HL-60/S4 treated with phorbol 12-myristate 13-acetate at 8.2 ng/mL for 4 days and 3 days (cell line): Measurements from ENCODE around the gene CGA.

Source experiments
- in situ Hi-C: fragments of 300-500 bp; cut with MboI; formaldehyde crosslinking; loops from 2 replicates; pipeline ENCODE4 v1.15.0; 2022; ENCODE audit warnings: low sequenced_read_pairs

Gene CGA

DNA sequence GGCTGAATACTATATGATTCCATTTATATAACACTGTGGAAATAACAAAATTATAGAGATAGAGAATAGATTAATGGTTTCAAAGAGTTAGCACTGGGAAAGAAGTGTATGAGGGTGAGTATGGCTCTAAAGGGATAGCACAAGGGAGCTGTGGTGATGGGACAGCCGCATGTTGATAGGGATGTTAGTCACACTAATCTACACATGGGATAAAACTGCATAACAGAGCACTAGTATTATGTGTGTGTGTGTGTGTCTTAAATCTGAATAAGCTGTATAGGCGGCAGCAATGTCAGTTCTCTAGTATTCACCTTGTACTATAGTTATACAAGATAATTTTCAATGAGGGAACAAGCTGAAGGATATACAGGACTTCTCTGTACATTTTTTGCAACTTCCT, 5.8 kb downstream of the CGA start:
- in situ Hi-C loops = no loop called here

DNA sequence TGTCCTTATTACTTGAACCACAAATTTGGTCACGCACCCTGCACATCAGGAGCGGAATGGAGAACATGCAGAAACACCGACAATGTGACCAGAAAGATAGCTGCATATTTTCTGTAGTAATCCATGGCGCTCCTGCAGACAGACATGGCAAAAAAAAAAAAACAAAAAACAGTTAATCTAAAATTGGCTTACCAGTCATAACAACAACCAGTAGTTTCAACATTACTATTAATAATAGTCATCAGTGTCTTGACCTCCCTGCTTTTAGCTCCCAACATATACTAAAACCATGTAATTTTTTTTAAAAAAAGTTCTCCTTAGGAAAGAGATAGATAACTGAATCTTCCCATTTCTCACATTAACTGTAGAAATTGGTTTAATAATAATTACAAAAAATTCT, 6.8 kb downstream of the CGA start:
- in situ Hi-C loops = no loop called here

DNA sequence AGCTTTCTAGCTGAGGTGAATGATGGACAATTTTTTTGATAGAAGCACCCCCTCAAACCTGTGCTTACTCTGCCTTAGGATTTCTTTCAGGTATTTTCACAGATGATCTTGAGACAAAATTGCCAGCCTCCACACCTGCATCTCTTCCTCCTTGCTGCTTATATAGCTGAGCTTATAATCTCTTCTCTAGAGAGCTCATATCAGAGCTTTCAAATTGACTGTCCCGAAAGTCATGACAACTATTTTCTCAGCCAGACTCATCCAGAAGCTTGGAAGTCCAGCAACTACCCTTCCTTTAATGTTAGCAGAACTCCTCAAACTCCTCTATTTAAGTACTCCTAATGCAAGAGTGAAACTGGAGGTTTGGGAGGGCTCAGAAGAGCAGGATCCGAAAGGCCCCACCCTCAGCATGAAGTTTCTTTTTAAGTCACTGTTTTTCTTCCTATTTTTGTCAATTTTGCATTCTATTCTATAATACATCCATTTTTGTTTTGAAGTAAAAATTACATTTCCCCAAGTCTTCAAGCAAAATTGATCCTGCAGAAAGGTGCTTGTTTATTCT, 12.7 kb downstream of the CGA start:
- in situ Hi-C loops = no loop called here

DNA sequence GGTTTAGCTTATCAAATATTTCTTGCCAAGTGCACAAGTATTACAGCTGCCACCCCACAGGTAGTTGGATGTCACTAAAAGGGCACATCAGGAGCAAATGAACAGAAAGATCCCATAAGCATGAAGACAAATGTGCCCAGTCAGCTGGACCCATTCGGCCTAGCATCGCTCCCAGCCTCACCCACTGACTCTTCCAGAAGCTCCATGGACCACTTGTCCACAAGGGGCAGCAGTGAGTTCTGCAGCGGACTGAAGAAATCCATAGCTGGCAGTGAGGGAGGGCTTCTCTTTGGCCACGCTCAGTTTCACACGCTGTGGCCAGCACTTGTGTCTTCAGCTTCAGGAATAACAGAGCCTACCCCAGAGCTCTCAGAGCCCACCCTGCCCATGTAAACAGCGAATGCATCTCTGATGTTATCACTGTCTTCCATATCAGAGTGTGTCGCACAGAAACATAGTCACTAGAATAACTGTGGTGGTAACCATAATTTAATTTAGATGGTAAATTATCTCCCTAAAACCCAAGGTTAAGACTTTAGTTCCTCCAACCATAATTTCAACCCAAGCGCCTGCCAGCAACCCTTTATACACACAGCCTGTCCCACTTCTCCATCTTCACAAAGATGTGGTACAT, 15.8 kb downstream of the CGA start:
- in situ Hi-C loops = no loop called here

DNA sequence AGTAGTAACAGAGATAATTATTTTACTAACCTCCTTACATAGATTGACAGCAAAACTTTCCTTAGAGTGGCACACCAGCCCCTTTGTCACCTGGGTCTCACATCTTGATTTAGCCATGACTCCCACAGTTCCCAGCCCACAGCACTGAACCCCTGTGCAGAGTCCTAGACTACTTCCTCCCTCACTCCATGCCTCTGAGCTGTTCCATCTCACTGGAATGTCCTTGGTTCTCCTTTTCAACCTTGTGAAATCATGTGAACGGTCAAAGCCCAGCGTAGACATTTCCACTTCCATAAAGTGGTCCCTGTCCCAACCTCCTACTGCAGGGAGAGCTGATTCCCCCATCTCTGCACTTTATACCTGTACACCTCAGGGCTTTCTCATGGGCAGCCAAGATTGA, 19.7 kb downstream of the CGA start:
- in situ Hi-C loops = no loop called here

DNA sequence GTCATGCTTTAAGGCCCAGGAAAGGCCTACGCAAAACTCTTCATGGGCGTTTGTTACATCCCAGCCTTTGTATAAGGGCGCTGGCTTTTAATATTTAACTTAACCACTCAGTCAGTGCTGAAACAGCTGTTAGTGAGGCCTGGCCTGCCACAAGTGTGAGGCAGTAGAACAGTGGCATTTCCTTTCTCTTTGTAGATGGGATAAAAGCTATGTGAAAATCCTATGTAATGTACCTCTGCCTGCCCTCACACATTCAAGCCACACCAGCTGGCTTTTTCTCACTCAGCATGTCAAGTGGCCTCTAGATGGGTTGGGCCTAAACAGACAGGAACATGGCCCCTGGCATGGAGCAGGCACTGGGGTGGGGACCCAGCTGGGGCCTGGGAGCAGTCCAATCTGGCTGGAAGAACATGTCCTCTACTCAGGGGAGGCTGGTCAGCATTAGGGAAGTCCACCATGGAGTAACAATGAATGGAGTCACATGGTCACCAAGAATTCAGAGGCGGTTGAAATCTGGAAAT, 20.7 kb downstream of the CGA start:
- in situ Hi-C loops = no loop called here

DNA sequence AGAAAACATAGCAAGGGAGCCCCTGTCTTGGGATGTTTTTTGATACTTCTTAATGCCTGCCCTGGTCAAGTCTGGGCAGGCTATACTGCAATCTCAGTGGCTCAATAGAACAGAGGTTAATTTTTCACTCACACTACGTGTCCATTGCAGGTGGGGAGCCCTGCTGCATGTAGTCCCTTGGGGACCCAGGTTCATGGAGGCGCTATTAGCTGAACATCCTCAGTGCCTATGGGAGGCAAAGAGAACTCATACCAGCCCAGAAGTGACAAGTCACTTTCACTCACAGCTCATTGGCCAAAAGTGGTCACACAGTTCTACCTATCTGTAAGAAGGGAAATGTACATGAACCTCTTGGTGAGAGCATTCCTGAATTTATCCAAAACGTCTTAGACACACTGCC, 23.2 kb downstream of the CGA start:
- in situ Hi-C loops = no loop called here

DNA sequence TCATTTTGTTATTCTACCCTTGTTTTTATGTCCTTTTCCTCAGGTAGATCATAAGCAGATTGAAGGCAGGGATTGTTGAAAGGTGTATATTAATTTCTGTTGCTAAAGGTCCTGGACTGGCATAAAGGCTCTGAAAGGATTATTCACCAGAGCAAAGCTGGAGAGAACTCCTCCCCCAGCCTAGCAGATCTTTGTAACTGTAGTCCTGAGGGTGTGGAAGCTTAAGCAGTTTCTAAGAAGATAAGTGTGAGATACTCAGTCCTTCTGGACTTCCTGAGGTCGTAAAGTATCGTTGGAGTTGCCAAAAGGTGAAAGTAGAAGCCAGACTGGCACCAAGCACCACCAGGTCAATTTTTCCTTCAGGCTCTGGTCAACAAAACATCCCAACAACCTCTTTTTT, 24.2 kb downstream of the CGA start:
- in situ Hi-C loops = no loop called here

DNA sequence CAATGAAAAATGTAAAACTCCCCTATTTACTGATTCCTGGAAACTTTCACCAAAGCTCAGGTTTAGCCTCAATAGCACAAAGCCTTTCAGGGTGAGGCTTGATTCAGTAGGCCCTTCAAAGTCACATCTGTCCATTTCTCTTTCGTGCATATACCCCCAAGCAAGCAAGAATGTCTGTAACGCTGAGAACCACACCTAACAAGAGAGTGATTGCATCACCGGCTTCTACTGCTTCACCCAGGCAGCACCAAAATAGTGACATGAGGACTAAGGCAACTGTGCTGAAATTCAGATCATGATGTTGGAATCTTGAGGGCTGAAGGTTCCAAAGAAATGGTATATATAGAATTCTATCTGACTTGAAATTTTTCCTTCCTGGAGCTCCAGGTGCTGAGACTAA, 26.1 kb downstream of the CGA start:
- in situ Hi-C loops = no loop called here

DNA sequence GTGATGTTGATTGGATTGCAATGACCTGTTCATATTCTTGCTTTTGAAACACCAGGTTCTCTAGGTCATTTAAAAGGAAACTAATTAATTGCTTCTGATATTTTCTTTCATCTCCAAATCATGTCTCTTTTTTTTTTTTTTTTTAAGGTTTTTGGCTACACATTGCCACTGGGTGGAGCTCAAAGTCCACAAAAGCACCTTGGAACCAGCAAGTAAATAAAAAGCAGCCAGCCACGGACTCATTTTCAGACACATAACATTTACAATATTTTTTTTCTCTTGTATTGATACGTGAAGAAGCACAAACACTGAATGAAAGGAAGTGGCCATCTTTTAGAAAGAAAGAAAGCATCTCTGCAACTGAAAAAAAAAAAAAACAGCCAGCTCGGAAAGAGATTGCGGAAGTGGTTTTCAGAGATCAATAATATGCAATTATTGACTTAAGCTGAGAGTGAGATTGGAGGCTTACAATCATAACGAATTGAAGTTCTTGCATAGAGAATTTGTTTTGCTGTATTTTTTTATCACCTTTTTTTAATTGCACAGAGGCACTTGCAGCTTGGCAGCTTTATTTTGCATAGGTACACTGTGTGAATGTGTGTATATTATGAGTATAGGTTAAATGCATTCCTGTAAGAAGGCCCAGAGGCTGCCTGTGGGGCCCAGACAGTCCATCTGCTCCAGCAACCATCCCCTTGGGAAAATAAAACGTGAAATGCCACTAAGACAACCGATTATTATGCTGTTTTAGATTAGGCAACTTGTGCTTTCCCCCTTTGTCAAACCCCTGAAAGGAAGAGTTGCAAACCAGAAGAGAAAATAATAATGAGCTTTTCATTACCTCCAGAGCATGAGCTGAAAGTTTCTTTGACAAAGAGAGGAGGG, 28.2 kb downstream of the CGA start:
- in situ Hi-C loops = no loop called here

DNA sequence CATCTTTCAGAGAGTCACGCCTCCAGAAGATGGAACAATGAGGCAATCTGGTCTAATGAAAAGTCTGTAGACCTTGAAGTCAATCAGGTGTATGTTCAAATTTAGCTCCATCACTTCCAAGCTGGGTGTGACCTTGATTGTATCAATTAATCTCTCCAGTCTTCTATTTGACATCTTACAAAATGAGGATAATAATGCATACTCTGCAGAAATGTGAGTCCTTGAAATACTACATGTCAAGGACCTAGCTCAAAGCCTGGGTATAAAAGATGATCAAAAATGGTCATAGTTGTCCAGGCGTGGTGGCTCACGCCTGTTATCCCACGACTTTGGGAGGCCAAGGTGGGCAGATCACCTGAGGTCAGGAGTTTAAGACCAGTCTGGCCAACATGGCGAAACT, 29.8 kb downstream of the CGA start:
- in situ Hi-C loops = no loop called here

- in situ Hi-C loops = no loop called here
Observed at GRCh38 chr6:87059943-87060342, 35.0 kb downstream of the CGA start.

DNA sequence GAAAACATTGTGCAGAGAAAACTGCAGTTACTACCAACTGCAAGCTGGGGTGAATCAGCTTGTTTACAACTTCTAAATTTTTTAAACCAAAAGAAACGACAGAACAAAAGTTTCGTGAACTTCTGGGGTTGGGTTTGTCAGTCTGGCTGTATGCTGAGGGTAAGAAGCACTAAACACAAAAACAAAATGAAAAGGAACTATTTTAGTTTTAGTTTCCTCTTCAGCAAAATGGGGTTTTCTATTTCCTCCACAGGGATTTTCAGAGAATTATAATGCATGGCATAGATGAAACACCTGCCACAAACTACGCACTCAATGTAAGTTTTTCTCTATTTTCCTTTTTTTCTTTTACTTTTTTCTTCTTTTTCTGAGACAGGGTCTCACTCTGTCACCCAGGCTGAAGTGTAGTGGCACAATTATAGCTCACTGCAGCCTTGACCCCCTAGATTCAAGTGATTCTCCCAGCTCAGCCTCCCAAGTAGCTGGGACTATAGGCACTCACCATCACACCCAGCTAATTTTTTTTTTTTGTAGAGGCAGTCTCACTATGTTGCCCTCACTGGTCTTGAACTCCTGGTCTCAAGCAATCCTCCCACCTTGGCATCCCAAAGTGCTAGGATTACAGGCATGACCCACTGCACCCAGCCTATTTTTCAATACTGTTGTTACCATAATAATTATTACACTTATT, 40.6 kb downstream of the CGA start:
- in situ Hi-C loops = no loop called here

GRCh38 chr6:87053312-87053711, 41.6 kb downstream of the CGA start:
- in situ Hi-C loops = no loop called here

- in situ Hi-C loops = no loop called here
Observed at GRCh38 chr6:87049779-87050178, 45.1 kb downstream of the CGA start.

DNA sequence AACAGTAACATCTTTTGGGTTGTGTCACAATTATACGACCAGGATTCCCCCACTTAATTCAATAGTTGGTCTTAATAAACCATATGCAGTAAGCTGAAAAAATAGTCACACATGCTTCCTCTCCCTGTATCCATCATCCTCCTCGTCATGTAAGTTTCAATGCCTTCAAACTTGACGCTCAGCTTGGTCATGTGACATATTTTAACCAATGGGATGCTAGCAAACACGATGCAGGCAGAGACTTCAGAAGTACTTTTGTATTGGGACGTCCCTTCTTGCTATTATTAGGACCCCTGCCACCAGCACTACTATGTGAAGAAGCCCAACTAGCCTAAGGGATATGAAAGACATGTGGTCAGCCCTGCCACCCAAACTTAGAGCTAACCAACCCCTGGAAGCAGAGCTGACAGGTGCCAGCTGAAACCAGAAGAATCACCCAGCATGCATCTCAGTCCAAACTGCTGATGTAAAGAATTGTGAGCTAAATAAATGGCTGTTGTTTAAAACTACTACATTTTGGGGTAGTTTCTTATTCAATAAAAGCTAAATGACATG, 49.3 kb downstream of the CGA start:
- in situ Hi-C loops = no loop called here

- in situ Hi-C loops = no loop called here
Observed at GRCh38 chr6:87040729-87041128, 54.2 kb downstream of the CGA start.
